Esophagus mucosa (tissue), 1 donor: Measurements from ENCODE around the gene TMEM59. TPM values are rescaled to one million over a fixed set of nuclear protein-coding genes. Genes with fewer than 3 reads are reported as not detected.

Experiments
- ATAC-seq: fragments of 200-7000 bp; cut with Tn5 transposase; one replicate; pipeline ENCODE4 v1.9.1; 2020
- total RNA-seq: library from RNA; stranded (reverse); gene quantifications from one replicate; pipeline ENCODE4 v1.2.4, GENCODE V29; 2023
- donor health status: DM: yes; HTN: yes; CAD: no.

TMEM59 gene
- total RNA-seq, 1 donor from 2014 or later = 255 TPM

DNA sequence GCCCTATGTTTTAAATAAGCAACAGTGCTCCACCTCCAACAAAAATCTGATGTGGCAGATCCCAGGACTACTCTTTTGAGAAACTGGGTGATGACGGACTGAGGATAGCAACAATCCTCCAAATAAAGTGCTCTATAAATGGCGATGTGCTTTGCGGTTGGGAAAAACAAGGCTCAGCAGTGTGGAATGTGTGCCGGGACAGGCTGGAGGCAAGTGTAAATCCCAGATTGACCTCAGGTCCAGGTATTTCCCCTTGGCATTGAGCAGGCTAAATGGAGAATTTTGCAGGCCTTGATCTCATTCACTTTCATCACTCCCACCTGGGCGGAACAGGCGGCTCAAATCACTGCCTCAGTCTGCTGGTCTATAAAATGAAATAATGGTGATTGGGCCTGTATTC lies 71.8 kb downstream of the TMEM59 start:
- no peak for ATAC-seq

DNA sequence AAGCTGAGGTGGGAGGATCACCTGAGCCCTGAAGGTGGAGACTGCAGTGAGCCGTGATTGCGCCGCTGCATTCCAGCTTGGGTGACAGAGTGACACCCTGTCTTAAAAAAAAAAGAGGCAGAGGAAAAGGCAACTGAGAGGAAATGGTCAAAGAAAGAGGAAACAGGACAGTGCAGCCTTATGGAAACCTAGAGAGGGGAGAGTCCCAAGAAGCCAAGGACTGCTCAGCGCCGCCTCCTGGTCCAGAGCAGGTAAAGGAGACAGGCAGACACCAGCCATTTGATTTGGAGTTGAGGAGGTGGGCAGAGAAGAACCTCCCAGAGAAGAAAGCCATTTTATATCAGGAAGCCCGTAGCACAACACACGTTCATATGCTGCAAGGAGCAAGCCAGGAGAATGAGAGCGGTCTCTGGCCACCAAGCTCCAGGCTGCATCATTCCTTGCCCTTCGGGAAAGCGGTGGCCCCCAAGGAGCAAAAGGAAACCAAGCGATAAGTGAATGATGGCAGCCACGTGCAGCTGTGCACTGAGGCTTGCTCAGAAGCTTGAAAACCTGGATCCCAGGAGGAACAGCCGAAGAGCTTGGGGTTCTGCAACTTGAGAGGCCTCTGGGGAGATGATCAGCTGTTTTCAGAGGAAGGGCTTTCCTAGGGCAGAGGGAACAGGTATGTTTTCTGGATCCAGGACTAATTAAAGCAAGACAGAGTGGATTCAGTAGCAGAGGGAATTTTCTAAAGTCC lies 73.1 kb downstream of the TMEM59 start:
- ATAC-seq = no peak

Other genes starting within 250 kb of the TMEM59 start
- 15.9 TPM for gene NDC1, start 214.9 kb downstream of the TMEM59 start, total RNA-seq
- gene YIPF1, start 163.4 kb downstream of the TMEM59 start, total RNA-seq = 20.1 TPM
- not detected for gene DIO1, start 159.0 kb downstream of the TMEM59 start, total RNA-seq
- gene IFT25, start 107.5 kb downstream of the TMEM59 start, total RNA-seq = 15.6 TPM
- gene LRRC42, start 106.9 kb downstream of the TMEM59 start, total RNA-seq = 20.0 TPM
- 0.24 TPM for gene LDLRAD1, start 35.0 kb downstream of the TMEM59 start, total RNA-seq
- 4.2 TPM for gene TCEANC2, start 404 bp upstream of the TMEM59 start, total RNA-seq
- not detected for gene CDCP2, start 99.8 kb upstream of the TMEM59 start, total RNA-seq
- gene CYB5RL, start 146.8 kb upstream of the TMEM59 start, total RNA-seq = 2.9 TPM
- gene MRPL37, start 147.0 kb upstream of the TMEM59 start, total RNA-seq = 86.1 TPM